H9 (cell line): Measurements from ENCODE around the gene FHOD3. TPM values are rescaled to one million over a fixed set of nuclear protein-coding genes. Genes with fewer than 3 reads are reported as not detected.

Experiments
- DNase-seq: peaks from one replicate; pipeline ENCODE4 v3.0.0-alpha.2; 2017
- H2AFZ ChIP-seq: one replicate; pipeline ENCODE4 v1.6.1; 2013; ENCODE audit warnings: mild to moderate bottlenecking, low read length, control low read depth, moderate library complexity
- H2AK5ac ChIP-seq: 2 replicates; pipeline ENCODE4 v1.6.1; 2013; ENCODE audit warnings: low read length, control low read depth, mixed read lengths; ENCODE audit not compliant: insufficient read length
- H2BK120ac ChIP-seq: one replicate; pipeline ENCODE4 v1.6.1; 2013; ENCODE audit warnings: low read depth, mild to moderate bottlenecking, low read length, control low read depth, inconsistent platforms; ENCODE audit not compliant: poor library complexity, severe bottlenecking
- H2BK12ac ChIP-seq: 2 replicates; pipeline ENCODE4 v1.6.1; 2013; ENCODE audit warnings: low read length, control low read depth, mixed read lengths, low read depth; ENCODE audit not compliant: insufficient read length
- H2BK15ac ChIP-seq: 2 replicates; pipeline ENCODE4 v1.6.1; 2013; ENCODE audit warnings: low read depth, low read length, control low read depth
- H2BK20ac ChIP-seq: one replicate; pipeline ENCODE4 v1.6.1; 2013; ENCODE audit warnings: low read depth, mild to moderate bottlenecking, low read length, control low read depth, inconsistent platforms; ENCODE audit not compliant: poor library complexity, severe bottlenecking
- H2BK5ac ChIP-seq: 2 replicates; pipeline ENCODE4 v1.6.1; 2013; ENCODE audit warnings: low read length, control low read depth, mixed read lengths; ENCODE audit not compliant: insufficient read length
- H3K14ac ChIP-seq: 2 replicates; pipeline ENCODE4 v1.6.1; 2013; ENCODE audit warnings: low read length, control low read depth; ENCODE audit not compliant: insufficient read depth
- H3K18ac ChIP-seq: 2 replicates; pipeline ENCODE4 v1.6.1; 2013; ENCODE audit warnings: low read depth, mild to moderate bottlenecking, mixed read lengths, low read length, control low read depth; ENCODE audit not compliant: insufficient read length
- H3K23ac ChIP-seq: 2 replicates; pipeline ENCODE4 v1.6.1; 2013; ENCODE audit warnings: low read length, control low read depth, mixed read lengths, low read depth; ENCODE audit not compliant: insufficient read length
- H3K23me2 ChIP-seq: 2 replicates; pipeline ENCODE4 v1.6.1; 2013; ENCODE audit warnings: low read depth, mild to moderate bottlenecking, mixed read lengths, low read length, control low read depth; ENCODE audit not compliant: insufficient read length, poor library complexity, severe bottlenecking
- H3K27ac ChIP-seq: 2 replicates; pipeline ENCODE4 v1.5.1; 2013; ENCODE audit warnings: low read length, control low read depth, mixed read lengths, low read depth; ENCODE audit not compliant: insufficient read length
- H3K27me3 ChIP-seq: 2 replicates; pipeline ENCODE4 v1.6.1; 2013; ENCODE audit warnings: low read length, control low read depth, inconsistent platforms; ENCODE audit not compliant: insufficient read depth
- H3K4ac ChIP-seq: 2 replicates; pipeline ENCODE4 v1.6.1; 2013; ENCODE audit warnings: low read depth, mild to moderate bottlenecking, control low read depth, inconsistent platforms, low read length, moderate library complexity
- H3K4me1 ChIP-seq: 2 replicates; pipeline ENCODE4 v1.6.1; 2013; ENCODE audit warnings: low read length, control low read depth, inconsistent platforms; ENCODE audit not compliant: insufficient read depth
- H3K4me2 ChIP-seq: 2 replicates; pipeline ENCODE4 v1.6.1; 2013; ENCODE audit warnings: low read length, control low read depth, mixed read lengths; ENCODE audit not compliant: insufficient read length, insufficient read depth
- H3K56ac ChIP-seq: 2 replicates; pipeline ENCODE4 v1.6.1; 2013; ENCODE audit warnings: low read depth, mild to moderate bottlenecking, mixed read lengths, low read length, control low read depth; ENCODE audit not compliant: insufficient read length
- H3K79me1 ChIP-seq: 2 replicates; pipeline ENCODE4 v1.6.1; 2013; ENCODE audit warnings: low read depth, mild to moderate bottlenecking, moderate library complexity, low read length, control low read depth, inconsistent platforms; ENCODE audit not compliant: insufficient read depth, poor library complexity, severe bottlenecking
- H3K79me2 ChIP-seq: 2 replicates; pipeline ENCODE4 v1.6.1; 2013; ENCODE audit warnings: low read length, control low read depth, inconsistent platforms; ENCODE audit not compliant: insufficient read depth
- H3K9ac ChIP-seq: 2 replicates; pipeline ENCODE4 v1.6.1; 2013; ENCODE audit warnings: low read length, control low read depth, mixed read lengths; ENCODE audit not compliant: insufficient read length; ENCODE audit errors: extremely low read depth
- H3K9me3 ChIP-seq: one replicate; pipeline ENCODE4 v1.6.1; 2013; ENCODE audit warnings: low read depth, low read length, inconsistent platforms; ENCODE audit not compliant: control insufficient read depth
- H3T11ph ChIP-seq: one replicate; pipeline ENCODE4 v1.6.1; 2013; ENCODE audit warnings: mild to moderate bottlenecking, low read length, control low read depth, inconsistent platforms
- H4K20me1 ChIP-seq: one replicate; pipeline ENCODE4 v1.6.1; 2013; ENCODE audit not compliant: control insufficient read depth, insufficient read length, insufficient read depth
- H4K5ac ChIP-seq: 2 replicates; pipeline ENCODE4 v1.6.1; 2013; ENCODE audit warnings: low read depth, mild to moderate bottlenecking, mixed read lengths, low read length, control low read depth; ENCODE audit not compliant: insufficient read length
- H4K8ac ChIP-seq: replicated peaks from 2 replicates; pipeline ENCODE4 v1.6.1; 2013; ENCODE audit warnings: low read length, control low read depth, mixed read lengths, low read depth; ENCODE audit not compliant: insufficient read length
- H4K91ac ChIP-seq: 2 replicates; pipeline ENCODE4 v1.6.1; 2013; ENCODE audit warnings: low read depth, mild to moderate bottlenecking, moderate library complexity, mixed read lengths, low read length, control low read depth; ENCODE audit not compliant: insufficient read length
- H3K27ac Mint-ChIP-seq, 3 experiments: 2 replicates in 2 of 3; 3 replicates in 1 of 3; pipeline ENCODE4 v1.8.0; 2020 to 2021; ENCODE audit warnings: mixed read lengths in 3 of 3, mild to moderate bottlenecking in 1 of 3, moderate library complexity in 1 of 3
- H3K27me3 Mint-ChIP-seq: 2 replicates; pipeline ENCODE4 v1.8.0; 2021; ENCODE audit warnings: low read depth, mild to moderate bottlenecking, moderate library complexity, mixed read lengths
- H3K36me3 Mint-ChIP-seq, 3 experiments: 2 replicates in 2 of 3; 3 replicates in 1 of 3; pipeline ENCODE4 v1.8.0; 2020 to 2021; ENCODE audit warnings: low read depth in 3 of 3, mixed read lengths in 3 of 3; ENCODE audit not compliant: insufficient read depth in 1 of 3
- H3K4me1 Mint-ChIP-seq, 2 experiments: 2 replicates each; pipeline ENCODE4 v1.8.0; 2020; ENCODE audit warnings: mixed read lengths in 2 of 2
- H3K4me3 Mint-ChIP-seq, 2 experiments: 2 replicates in 1 of 2; 3 replicates in 1 of 2; pipeline ENCODE4 v1.8.0; 2020 to 2021; ENCODE audit warnings: mild to moderate bottlenecking in 2 of 2, mixed read lengths in 2 of 2, moderate library complexity in 1 of 2
- H3K9me3 Mint-ChIP-seq, 2 experiments: 2 replicates in 1 of 2; 3 replicates in 1 of 2; pipeline ENCODE4 v1.8.0; 2020; ENCODE audit warnings: mild to moderate bottlenecking in 2 of 2, mixed read lengths in 2 of 2, moderate library complexity in 1 of 2
- total RNA-seq: library from RNA; stranded (reverse); gene quantifications from 2 replicates; pipeline ENCODE4 v1.2.1, GENCODE V29; 2021
- TF ChIP-seq, protein P1 (sequence below): fragments of 200-600 bp; sonication (generic); conservative IDR thresholded peaks from 3 replicates; pipeline ENCODE4 v1.8.0; 2021; ENCODE audit warnings: antibody characterized with exemption, mild to moderate bottlenecking

FHOD3 gene
- total RNA-seq, 1 experiment from 2014 or later, result 8.0 TPM

DNA sequence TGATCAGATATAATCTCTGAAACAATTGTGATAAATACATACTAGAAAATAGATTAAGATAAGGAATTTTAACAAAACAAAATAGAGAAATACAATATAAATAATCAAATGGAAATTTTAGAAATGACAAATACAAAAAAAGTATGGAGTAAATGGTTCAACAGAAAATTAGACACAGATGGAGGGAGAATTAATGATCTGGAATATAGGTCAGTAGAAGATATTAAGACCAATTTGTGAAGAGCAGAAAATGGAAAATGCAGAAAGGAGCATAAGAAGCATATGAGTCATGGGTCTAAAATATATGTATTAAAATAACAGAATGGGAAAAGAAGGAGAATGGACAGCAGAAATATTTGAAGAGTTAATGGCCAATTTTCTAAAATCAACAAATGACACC lies 44.4 kb downstream of the FHOD3 start:
- no peaks in the 10 kb centered on the region for H3K4me1 ChIP-seq
- no peak overlapping the region for H3K27ac Mint-ChIP-seq
- H3K18ac ChIP-seq, result no peak overlapping the region
- no peak overlapping the region for H2BK5ac ChIP-seq
- H3K9ac ChIP-seq, result no peak overlapping the region
- no peak overlapping the region for H2BK12ac ChIP-seq
- no peaks in the 10 kb centered on the region for H3K27me3 ChIP-seq
- H4K5ac ChIP-seq, result no peak overlapping the region
- no peak overlapping the region for H2BK15ac ChIP-seq
- no peak overlapping the region for H2AK5ac ChIP-seq
- no peak overlapping the region for H4K8ac ChIP-seq
- no peaks in the 10 kb centered on the region for H3K79me1 ChIP-seq
- no peak overlapping the region for H2AFZ ChIP-seq
- H3K14ac ChIP-seq, result no peak overlapping the region
- H3K23me2 ChIP-seq, result no peaks in the 10 kb centered on the region
- no peaks in the 10 kb centered on the region; the same call in 1 of the 2 replicates for H3K27me3 Mint-ChIP-seq
- DNase-seq, result no peak
- peaks cover 9 to 14% of the 10 kb centered on the region in 2 experiments for H3K4me1 Mint-ChIP-seq
- no peak overlapping the region for H3K23ac ChIP-seq
- peaks cover 2 to 17% (median 9%) of the 10 kb centered on the region in 3 experiments; a peak in 5 of 7 replicates for H3K36me3 Mint-ChIP-seq
- no peak overlapping the region for H3K4me2 ChIP-seq
- no peak overlapping the region for H3K56ac ChIP-seq
- no peak overlapping the region for H3K27ac ChIP-seq
- no peaks in the 10 kb centered on the region for H3K79me2 ChIP-seq
- H4K91ac ChIP-seq, result no peak overlapping the region
- no peak overlapping the region for H2BK120ac ChIP-seq
- no peak overlapping the region for H2BK20ac ChIP-seq
- H3K4ac ChIP-seq, result no peak overlapping the region
- H3K9me3 Mint-ChIP-seq, result peaks cover 12 to 19% of the 10 kb centered on the region in 2 experiments
- H4K20me1 ChIP-seq, result no peaks in the 10 kb centered on the region
- no peak overlapping the region for H3K4me3 Mint-ChIP-seq
- TF ChIP-seq, protein P1, sequence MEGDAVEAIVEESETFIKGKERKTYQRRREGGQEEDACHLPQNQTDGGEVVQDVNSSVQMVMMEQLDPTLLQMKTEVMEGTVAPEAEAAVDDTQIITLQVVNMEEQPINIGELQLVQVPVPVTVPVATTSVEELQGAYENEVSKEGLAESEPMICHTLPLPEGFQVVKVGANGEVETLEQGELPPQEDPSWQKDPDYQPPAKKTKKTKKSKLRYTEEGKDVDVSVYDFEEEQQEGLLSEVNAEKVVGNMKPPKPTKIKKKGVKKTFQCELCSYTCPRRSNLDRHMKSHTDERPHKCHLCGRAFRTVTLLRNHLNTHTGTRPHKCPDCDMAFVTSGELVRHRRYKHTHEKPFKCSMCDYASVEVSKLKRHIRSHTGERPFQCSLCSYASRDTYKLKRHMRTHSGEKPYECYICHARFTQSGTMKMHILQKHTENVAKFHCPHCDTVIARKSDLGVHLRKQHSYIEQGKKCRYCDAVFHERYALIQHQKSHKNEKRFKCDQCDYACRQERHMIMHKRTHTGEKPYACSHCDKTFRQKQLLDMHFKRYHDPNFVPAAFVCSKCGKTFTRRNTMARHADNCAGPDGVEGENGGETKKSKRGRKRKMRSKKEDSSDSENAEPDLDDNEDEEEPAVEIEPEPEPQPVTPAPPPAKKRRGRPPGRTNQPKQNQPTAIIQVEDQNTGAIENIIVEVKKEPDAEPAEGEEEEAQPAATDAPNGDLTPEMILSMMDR, result no peak
- no peaks in the 10 kb centered on the region for H3K9me3 ChIP-seq
- H3T11ph ChIP-seq, result no peak overlapping the region
